Measurements from ENCODE around the gene COL4A6.

The COL4A6 gene

GRCh38 chrX:108322234-108322633 is 116.0 kb downstream of the COL4A6 start:
- DNase-seq, result no peak

GRCh38 chrX:108316456-108316855 is 121.8 kb downstream of the COL4A6 start:
- DNase-seq, result no peak

GRCh38 chrX:108313669-108314068 is 124.6 kb downstream of the COL4A6 start:
- DNase-seq, result no peak

- no peak for DNase-seq
Measured at GRCh38 chrX:108312957-108313356, 125.3 kb downstream of the COL4A6 start.

- no peak for DNase-seq
Measured at GRCh38 chrX:108312011-108312410, 126.2 kb downstream of the COL4A6 start.

GRCh38 chrX:108310506-108310905 is 127.7 kb downstream of the COL4A6 start:
- no peak for DNase-seq

- no peak for DNase-seq
Measured at GRCh38 chrX:108309144-108309543, 129.1 kb downstream of the COL4A6 start.

GRCh38 chrX:108307132-108308085 is 130.8 kb downstream of the COL4A6 start:
- no peak for DNase-seq

- DNase-seq, result no peak
Measured at GRCh38 chrX:108306086-108306485, 132.1 kb downstream of the COL4A6 start.

- DNase-seq, result no peak
Measured at GRCh38 chrX:108304757-108305156, 133.5 kb downstream of the COL4A6 start.

GRCh38 chrX:108304210-108304609 is 134.0 kb downstream of the COL4A6 start:
- no peak for DNase-seq

- no peak for DNase-seq
Measured at GRCh38 chrX:108303682-108304081, 134.5 kb downstream of the COL4A6 start.

- no peak for DNase-seq
Measured at GRCh38 chrX:108299704-108300103, 138.5 kb downstream of the COL4A6 start.

- DNase-seq, result no peak
Measured at GRCh38 chrX:108299101-108299591, 139.1 kb downstream of the COL4A6 start.

- DNase-seq, result no peak
Measured at GRCh38 chrX:108298165-108298602, 140.0 kb downstream of the COL4A6 start.

GRCh38 chrX:108297290-108297689 is 140.9 kb downstream of the COL4A6 start:
- DNase-seq, result no peak

GRCh38 chrX:108292053-108292452 is 146.2 kb downstream of the COL4A6 start:
- DNase-seq, result no peak

GRCh38 chrX:108285918-108286317 is 152.3 kb downstream of the COL4A6 start:
- DNase-seq, result no peak

GRCh38 chrX:108285356-108285755 is 152.9 kb downstream of the COL4A6 start:
- no peak for DNase-seq

GRCh38 chrX:108275732-108276131 is 162.5 kb downstream of the COL4A6 start:
- no peak for DNase-seq

- DNase-seq, result no peak
Measured at GRCh38 chrX:108271397-108271787, 166.8 kb downstream of the COL4A6 start.

GRCh38 chrX:108270739-108271396 is 167.4 kb downstream of the COL4A6 start:
- DNase-seq, result no peak

GRCh38 chrX:108270280-108270679 is 167.9 kb downstream of the COL4A6 start:
- no peak for DNase-seq
